ENCODE results near the gene ATP8A2.
A peak's percentile ranks its signal among the peaks of the same experiment; 100 is the strongest.
"Not testable (repeated sequence)": the region's sequence is repeated elsewhere in the genome, so short reads cannot be mapped to it uniquely, and the experiment has no call there.

ATP8A2 gene

DNA sequence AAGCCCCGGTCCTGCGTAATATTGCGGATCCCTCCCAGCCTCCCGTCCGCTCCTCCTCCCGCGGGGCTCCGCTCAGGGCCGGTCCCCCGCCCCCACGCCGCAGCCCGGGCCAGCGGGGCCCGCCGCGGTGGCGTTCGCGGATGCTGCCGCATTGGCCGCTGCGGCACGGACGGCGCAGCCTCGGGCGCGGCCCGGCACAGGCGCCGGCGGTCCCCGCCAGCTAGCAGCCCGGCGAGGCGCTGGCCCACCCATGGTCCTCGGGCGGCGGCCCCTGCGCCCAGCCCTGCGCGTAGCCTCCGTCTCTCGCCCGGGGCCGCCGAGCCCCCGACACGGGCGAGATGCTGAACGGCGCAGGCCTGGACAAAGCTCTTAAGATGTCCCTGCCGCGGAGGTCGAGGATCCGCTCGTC, at the start of gene ATP8A2:
ATP8A2 (plus strand) TSS at position 100 of the 409 bp plus-strand sequence; CDS start at position 339, 239 bp downstream.
- peak; percentile 32 for DNase-seq

DNA sequence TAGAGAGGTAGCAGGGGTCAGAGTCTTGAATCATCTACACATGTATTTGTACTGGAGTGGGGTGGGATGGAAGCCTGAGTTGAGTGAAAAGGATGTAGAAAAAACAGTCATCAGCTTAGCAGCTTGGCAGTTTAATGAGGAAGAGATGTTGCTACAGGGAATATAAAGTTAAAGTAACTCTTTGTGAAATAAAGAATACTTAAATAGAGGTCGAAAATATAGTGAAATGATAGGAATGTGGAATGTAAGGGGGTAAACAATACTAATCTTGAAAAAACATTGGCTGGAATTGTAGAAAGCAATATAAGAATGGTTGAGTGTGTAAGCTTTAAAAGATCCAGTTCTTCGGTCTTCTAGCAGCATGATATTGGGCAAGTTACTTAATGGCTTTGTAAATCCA, 47.7 kb upstream of the ATP8A2 start:
- DNase-seq: no peak

DNA sequence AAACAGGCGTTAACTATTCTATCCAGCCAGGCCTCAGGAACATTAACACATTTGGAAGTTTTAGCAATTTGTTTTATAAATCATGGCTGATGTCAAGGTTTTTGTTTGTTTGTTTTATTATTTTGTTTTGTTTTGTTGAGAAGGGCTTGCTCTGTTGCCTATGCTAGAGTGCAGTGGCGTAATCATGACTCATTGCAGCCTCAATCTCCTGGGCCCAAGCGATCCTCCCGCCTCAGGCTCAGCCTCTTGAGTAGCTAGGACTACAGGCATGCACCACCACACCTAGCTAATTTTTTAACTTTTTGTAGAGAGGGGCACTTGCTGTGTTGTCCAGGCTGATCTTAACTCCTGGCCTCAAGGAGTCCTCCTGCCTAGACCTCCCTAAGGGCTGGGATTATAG, 42.1 kb upstream of the ATP8A2 start:
- DNase-seq: no peak

DNA sequence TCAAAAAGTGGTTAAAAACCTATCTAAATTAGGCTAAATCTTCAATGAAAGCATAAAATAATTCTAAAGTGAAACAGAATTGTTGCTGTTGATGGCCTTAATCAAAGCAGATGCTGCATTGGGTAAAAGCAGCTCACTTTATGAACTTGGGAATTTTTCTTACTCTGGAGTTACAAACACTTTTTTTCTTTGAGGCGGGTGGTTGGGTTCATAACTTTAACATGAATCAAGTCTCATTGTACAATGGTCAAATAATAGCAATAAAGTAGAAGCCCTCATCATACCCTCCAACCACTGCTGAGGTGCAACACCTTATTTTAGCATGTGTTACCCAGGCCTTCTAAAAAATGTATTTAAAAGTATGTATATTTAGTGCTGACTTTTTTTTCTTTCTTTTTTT, 41.2 kb upstream of the ATP8A2 start:
- no peak for DNase-seq

DNA sequence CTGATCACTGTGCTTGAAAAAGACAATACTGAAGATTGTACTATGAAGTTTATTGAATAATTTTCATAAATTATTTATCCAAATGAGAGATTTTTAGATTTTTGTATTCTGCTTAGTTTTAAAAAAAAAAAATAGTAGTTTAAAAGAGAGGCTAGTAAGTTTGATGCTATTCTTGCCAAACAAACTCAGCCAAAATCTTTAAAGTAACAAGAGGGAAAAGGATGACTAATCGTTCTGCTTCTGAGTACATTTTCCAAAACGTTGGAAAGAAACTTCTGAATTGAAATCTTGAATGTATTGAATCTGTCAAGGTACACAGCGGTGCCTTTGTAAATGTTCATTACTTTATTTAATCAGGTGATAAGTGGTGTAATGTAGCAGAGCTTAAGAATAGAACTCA, 35.9 kb upstream of the ATP8A2 start:
- peak; percentile 17 for DNase-seq

DNA sequence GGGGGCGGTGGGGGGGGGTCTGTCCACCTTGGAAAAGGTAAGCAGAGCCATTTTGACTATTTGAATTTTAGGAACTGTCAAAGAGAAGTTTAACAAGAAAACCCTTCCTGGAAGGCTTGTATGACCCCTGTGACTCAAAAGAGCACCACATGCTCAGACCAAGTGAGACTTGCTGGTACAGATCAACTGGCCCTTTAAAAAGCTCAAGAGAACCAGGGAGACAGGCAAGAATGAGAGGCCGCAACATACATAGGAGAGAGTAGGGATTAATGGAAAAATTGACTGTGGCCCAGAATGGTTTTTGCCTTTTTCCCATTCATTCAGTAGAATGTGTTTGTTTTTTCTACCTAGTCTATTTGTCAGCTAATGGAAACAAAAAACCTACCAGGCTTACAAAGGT, 26.2 kb upstream of the ATP8A2 start:
- no peak for DNase-seq

DNA sequence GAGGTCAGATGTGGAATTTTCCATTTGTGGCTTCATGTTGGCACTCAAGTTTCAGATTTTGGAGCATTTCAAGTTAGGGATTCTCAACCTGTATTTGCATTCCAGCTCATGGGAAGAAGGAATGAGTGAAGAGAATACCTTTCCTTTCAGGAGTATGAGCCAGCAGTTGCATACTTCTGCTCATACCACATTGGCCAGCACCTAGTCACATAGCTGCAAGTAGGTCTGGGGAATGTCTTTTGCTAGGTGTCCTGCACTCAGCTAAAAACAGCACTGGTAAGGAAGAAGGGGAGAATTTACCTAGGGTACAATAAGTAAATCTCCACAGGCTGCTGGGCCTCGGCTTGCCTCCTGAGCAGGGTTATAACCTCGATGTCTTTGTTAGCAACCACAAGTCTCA, 24.6 kb upstream of the ATP8A2 start:
- no peak for DNase-seq

DNA sequence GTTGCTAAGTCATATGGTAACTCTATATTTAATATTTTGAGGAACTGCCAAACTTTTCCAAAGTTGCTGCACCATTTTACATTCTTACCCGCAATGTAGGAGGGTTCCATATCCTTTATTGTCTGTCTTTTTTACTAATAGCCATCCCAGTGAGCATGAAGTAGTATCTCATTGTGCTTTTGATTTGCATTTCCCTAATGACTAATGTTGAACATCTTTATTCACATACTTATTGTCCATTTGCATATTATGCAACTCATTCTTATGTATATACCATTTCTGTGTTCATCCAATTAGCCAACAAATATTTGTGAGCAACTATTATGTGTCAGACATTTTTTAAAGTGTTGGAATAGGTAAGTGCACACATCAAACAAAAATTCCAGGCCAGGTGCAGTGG, 20.4 kb upstream of the ATP8A2 start:
- DNase-seq: no peak

DNA sequence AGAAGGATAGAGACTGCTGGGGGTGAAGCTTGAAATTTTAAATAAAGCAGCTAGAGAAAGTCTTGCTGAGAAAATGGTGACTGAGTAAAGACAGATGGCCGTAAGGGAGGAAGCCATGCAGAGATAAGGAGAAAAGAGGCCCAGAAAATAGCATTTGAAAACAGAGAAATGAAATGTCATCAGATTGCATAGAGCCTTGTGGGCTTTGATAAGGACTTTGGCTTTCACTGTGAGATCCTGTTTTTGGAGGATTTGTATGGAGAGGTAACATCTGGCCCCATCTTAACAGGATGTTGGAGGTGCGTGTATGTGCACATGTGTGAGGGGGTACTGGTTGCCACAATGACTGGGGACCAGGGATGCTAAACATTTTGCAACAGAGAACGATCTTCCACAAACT, 19.5 kb upstream of the ATP8A2 start:
- no peak for DNase-seq

DNA sequence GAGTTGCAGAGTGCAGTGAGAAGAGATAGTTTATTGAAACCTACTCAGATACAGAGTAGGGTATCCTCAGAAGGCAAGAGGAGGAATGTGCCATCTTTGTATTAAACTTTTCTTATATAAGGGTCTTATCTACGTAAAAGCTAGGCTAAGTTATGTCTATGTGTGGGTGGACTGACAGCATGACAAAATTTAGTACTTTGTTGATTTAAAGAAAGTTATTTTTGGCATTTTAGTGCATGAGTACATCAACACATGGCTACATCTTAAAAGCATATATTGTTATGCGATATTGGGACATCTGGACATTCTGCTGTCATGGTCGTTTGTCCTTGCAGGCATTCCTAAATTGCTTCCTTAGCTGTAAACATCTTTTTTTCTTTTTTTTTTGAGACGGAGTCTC, 19.0 kb upstream of the ATP8A2 start:
- no peak for DNase-seq

DNA sequence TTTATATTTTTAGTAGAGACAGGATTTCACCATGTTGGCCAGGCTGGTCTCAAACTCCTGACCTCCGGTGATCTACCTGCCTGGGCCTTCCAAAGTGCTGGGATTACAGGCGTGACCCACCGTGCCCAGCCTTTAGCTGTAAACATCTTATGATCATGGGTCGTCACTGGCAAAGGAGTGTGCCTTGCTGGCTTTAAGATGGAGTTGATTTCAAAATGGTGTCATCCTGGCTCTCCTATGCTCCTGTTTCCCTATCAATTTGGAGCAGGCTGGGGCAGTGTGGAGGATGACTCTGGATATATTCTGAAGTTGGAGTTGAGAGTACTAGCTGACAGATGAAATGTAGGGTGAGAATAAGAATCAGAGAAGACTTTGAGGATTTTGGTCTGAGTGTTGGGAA, 18.4 kb upstream of the ATP8A2 start:
- DNase-seq: no peak

DNA sequence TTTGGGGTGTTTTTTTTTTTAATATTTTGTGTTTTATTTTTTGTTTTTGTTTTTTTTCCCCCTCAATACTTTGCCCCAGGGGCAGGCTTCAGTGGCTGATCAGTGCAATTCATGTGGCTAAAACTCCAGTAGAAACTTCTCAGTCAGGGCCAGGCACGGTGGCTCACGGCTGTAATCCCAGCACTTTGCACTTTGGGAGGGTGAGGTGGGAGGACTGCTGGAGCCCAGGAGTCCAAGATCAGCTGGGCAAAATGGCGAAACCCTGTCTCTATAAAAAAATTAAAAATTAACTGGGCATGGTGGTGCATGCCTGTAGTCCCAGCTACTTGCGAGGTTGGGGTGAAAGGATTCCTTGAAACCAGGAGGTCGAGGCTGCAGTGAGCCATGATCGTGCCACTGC, 17.4 kb upstream of the ATP8A2 start:
- no peak for DNase-seq

DNA sequence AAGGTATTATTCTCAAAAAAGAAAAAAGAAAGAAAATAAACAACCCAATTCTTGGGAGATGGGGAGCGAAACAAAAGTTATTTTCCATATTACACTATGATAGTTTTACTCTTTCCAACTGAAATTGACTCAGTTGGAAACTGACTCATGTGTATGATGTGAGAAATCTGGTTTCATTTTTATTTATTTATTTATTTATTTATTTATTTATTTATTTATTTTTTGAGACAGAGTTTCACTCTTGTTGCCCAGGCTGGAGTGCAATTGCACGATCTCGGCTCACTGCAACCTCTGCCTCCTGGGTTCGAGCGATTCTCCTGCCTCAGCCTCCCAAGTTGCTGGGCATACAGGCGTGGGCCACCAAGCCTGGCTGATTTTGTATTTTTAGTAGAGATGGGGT, 11.3 kb upstream of the ATP8A2 start:
- DNase-seq: not testable (repeated sequence)

DNA sequence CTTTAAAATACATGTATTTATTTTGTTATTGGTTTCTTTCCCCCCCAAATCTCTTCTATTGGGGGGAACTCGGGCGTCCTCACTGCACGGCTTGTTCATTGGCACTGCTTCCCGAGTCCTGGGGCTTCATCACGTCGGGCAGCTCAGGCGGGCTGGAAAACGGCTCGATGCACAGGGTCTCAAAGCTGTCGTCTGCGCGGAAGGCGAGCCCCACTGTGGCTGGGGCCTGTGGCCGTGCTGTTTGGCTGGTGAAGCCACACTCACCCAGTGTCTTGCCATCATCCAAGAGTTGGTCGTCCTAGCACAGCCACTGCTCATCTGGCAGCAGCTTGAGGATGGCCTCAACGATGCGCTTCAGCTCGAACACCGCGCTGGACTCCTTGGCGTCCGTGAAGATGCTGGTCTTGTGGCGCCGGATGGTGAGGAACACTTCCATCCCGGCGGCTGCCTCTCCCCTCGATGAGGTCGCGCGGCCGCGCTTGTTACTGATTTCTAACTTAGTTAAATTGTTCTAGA, 6.0 kb upstream of the ATP8A2 start:
- no peak for DNase-seq

DNA sequence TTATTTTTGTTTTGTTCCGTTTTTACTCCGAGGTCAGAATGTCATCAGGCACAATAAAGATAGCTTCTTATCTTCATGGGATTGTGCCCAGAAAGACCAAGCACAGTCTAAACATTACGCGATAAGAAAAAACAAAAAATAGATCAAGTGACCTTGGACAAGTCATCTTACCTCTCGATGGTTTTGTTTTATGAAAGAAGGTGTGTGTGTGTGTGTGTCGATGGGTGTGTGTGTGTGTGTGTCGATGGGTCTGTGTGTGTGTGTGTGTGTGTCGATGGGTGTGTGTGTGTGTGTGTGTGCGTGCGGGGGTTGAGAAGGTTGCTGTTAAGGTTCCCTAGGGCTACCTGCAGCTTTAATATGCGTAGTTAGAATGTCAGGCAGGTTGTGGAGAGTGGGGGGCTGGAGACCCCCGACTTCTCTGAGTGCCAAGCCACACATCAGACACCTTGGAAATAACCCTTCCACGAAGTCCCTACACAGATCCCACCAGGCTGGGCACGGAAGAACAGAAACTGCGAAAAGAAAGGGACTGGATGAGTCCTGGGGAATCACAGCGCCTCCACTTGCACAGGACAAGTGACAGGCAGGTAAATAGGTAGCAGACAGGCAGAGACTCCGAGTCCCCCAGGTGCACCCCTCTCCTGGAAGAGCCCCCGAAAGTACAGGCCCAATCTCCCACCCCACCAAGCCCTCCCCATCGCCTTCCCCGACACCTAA, 458 bp upstream of the ATP8A2 start:
- DNase-seq: no peak

DNA sequence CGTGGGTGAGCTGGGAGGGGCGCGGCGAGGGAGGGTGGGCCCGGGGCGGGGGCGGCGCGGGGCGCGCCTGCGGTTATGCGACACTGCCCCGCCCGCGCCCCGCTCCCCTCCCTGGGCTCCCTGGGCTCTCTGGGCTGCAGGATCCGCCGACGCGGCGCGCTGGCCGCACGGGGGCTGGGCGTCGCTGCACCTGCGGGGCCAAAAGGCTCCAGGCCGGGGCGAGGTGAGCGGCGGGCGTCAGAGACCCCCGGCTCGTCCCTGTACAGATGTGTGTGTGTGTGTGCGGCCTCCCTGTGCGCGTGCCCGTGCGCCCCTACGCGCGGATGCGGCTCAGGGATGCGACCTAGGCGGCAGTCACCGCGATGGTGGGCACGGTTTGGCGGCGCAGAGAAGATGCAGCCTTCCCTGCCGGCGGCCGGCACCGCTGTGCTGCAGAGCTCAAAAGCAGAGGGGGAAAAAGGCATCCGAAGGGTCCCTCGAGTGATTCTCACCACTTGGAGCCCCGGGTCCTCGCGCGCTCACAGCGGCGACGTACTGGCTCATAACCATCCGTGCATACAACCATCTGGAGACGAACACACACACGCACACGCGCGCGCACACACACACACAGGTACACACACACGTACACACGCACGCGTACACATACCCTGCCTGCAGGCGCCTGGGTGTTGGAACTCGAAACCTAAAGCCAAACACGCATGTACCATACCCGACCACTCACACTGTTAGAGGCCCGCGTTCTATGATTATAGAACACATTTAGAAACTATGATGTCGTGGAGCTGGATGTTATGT, 709 bp downstream of the ATP8A2 start:
- DNase-seq: peak; percentile 42

DNA sequence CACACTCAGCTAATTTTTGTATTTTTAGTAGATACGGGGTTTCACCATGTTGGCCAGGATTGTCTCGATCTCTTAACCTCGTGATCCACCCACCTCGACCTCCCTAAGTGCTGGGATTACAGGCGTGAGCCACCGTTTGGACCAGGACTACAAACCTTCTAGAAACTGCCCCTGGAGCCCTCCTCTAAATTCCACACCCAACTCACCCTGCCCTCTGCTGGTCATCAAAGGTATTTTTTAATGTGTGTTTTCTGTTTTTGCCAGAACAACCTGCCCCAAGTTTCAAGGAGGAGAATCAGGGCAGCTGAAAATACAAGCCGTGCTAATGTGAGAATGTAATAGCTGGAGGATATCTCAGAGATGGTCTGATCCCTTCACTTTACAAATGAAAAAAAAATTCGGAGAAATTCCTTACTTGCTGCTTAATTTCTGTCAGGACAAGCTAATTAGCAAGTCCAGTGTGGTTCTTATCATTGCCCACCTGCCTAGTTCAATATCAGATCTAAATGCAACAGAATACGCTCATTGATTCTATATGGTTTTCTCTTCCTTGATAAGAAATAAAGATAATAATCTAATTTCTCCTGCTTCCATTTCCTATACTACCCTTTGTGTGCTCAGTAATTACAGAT, 4.1 kb downstream of the ATP8A2 start:
- DNase-seq: peak; percentile 40

DNA sequence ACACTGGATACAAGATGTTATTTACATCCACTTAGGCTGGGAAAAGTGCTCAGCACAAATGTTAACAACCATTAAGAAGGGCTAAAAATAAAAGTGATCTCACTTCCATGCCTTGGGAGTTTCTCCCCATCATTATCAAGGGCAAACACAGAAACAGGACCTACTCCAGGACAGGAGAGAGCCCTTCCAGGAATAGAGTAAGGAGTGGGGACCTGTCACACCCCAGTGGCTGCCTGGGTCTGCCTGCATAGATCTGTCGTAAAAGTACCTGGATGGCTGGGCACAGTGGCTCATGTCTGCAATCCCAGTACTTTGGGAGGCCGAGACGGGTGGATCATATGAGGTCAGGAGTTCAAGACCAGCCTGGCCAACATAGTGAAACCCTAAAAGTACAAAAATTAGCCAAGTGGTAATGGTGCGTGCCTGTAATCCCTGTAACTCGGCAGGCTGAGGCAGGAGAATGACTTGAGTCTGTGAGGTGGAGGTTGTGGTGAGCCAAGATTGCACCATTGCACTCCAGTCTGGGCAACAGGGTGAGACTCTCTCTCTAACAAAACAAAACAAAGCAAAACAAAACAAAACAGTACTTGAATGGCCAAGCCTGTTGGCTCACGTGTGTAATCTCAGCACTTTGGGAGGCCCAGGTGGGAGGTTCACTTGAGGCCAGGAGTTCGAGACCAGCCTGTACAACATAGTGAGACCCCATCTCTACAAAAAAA, 5.6 kb downstream of the ATP8A2 start:
- DNase-seq: no peak

DNA sequence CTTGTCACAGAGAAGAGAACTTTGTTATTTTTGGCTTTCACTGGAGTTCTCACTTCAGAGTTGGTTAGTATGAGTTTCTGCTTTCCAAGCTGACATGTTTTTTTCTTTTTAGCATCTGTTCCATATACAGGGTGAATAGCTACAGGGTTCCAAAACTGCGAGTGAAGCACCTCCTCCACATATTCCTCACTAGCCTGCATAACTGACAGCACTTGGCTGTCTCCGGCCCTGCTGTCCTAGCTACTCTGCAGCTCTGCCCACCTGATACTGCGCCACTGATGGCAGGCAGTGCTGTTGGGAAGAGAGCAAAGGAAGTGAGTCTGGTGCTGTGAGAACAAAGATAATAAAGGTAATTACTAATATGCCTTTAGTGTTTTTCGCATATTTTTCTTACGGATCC, 6.8 kb downstream of the ATP8A2 start:
- DNase-seq: no peak

DNA sequence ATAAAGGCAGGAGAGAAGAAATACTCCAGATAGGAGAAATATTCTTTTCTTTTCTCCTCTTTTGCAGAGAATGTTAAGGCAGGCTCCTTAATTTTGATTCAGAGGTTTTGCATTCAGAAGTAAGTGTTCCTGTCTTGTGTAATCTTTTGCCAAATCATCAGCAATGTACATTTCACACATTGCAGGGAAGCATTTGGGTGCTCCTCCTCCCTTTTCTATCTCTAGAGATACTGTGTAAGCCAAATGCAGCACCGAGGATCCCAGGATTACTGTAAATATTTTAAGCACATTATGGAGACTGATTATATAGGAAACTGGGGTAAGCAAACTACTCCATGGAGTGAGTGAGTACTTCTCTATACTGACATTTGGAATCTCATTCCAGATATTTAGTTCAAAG, 7.2 kb downstream of the ATP8A2 start:
- DNase-seq: no peak

DNA sequence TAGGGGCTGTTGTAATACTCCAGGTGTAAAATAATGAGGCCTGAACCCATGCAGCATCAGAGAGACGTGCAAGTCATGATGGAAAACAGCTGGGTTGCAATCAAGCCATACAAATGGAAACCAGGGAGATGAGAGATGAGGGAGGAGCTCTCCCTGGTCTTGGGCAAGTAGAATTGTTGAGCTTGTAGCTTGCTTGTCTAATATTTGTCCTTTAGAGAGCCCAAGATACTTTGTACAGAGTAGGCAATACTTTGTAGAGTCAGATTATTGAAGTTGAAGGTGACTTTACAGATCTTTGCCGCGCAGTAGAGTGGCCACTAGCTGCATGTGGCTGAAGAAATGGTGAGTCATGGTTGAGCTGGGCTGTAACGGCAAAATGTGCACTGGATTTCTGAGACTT, 8.3 kb downstream of the ATP8A2 start:
- DNase-seq: no peak

DNA sequence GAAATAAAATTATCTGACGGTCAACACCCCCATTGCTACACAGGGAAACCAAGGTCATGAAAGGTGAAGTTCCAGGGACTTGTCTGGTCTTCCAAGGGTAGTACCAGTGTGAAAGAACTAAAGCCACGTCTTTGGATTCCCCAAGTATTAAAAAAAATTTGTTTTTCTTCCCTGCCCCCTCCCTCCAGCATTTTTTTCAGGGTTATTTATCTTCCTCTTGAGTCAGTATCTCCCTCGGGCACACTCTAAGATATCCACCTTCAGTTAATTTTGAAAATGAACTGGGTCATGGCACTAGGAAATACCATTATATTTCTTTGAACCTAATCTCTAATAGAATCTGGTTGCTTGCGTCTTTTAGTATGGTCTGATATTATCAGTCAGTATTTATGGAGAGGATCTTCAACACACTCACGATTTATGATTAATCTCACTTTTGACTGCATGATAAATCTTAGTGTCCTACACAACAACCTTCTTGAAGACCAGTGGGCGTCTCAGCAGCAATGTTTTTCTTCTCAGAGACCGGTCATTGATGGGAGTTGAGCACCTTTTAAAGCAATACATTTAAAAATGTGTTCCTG, 9.1 kb downstream of the ATP8A2 start:
- no peak for DNase-seq

Measured in NCI-H146 (cell line).